ENCODE results near the gene PRSS16. TPM values are rescaled to one million over a fixed set of nuclear protein-coding genes. Genes with fewer than 3 reads are reported as not detected.

PRSS16 gene
- total RNA-seq, 1 donor from 2014 or later, result 0.55 TPM

DNA sequence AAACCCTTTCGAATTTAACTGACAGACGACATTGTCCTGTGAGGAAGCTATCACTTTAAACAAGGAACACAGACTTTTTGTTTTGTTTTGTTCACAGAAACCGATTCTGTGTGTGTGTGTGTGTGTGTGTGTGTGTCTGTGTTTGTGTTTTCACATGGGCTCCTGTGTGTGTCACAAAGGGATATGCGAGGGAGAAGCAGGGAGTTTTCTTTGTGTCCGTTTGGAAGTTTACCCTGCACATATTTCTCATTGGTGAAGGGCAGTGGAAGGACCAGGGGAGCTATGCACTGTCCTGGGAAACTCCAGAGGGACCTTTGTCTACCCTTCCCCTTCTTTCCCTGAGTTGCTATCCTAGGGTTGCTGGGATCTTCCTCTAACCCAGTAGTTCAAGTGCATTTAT is 46.9 kb downstream of the PRSS16 start:
- no peak for DNase-seq (ENCODE audit: low spot score)
- intact Hi-C loops (cut with micrococcal nuclease), result loop anchor here (10.0 kb wide), 1 partner anchor 1480 kb away; no protein-coding TSS in a partner anchor
- Mint-ChIP-seq H3K27me3 (ENCODE audit: low read depth) (peaks cover 75% of the 10 kb centered on the region), H3K4me3 (ENCODE audit: low read depth) (no peak overlapping the region), H3K36me3 (ENCODE audit: low read depth) (peaks cover 4% of the 10 kb centered on the region), H3K9me3 (peaks cover 34% of the 10 kb centered on the region), H3K4me1 (ENCODE audit: low read depth) (peaks cover 8% of the 10 kb centered on the region), H3K27ac (no peak overlapping the region)

GRCh38 chr6:27295301-27296079 is 48.0 kb downstream of the PRSS16 start:
- no peak overlapping the region for H3K4me3 Mint-ChIP-seq (ENCODE audit: low read depth)
- peaks cover 67% of the 10 kb centered on the region for H3K27me3 Mint-ChIP-seq (ENCODE audit: low read depth)
- DNase-seq (ENCODE audit: low spot score), result no peak
- no peaks in the 10 kb centered on the region for H3K36me3 Mint-ChIP-seq (ENCODE audit: low read depth)
- H3K9me3 Mint-ChIP-seq, result peaks cover 34% of the 10 kb centered on the region
- peaks cover 6% of the 10 kb centered on the region for H3K4me1 Mint-ChIP-seq (ENCODE audit: low read depth)
- H3K27ac Mint-ChIP-seq, result no peak overlapping the region
- intact Hi-C loops (cut with micrococcal nuclease), result loop anchor here (2.0 to 10.0 kb wide), 5 partner anchors 13 to 1479 kb away; no protein-coding TSS in a partner anchor

- no peaks in the 10 kb centered on the region for H3K36me3 Mint-ChIP-seq (ENCODE audit: low read depth)
- intact Hi-C loops (cut with micrococcal nuclease), result loop anchor here (2.0 to 10.0 kb wide), 5 partner anchors 13 to 1479 kb away; no protein-coding TSS in a partner anchor
- DNase-seq (ENCODE audit: low spot score), result no peak
- peaks cover 62% of the 10 kb centered on the region for H3K27me3 Mint-ChIP-seq (ENCODE audit: low read depth)
- peaks cover 6% of the 10 kb centered on the region for H3K4me1 Mint-ChIP-seq (ENCODE audit: low read depth)
- no peak overlapping the region for H3K27ac Mint-ChIP-seq
- peaks cover 27% of the 10 kb centered on the region for H3K9me3 Mint-ChIP-seq
- no peak overlapping the region for H3K4me3 Mint-ChIP-seq (ENCODE audit: low read depth)
These were observed 48.7 kb downstream of the PRSS16 start for GRCh38 chr6:27296106-27296783.

DNA sequence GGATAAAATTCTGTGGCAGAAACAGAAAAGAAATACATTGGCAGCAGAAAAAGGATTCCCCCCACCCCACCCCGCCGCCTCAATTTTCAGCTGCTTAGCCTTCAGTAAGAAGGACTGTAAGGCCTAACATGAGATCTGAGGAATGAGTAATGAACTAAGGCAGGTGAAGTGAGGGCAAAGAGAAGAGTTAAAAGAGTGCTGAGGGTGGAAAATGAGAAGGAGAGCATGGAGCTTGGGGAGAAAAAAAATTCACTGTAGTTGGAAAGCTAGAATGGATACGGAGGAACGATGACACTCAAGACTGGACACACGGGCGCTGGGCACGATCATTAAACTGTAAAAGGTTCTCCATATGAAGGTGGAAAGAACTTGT is 50.0 kb downstream of the PRSS16 start:
- H3K4me3 Mint-ChIP-seq (ENCODE audit: low read depth), result no peak overlapping the region

DNA sequence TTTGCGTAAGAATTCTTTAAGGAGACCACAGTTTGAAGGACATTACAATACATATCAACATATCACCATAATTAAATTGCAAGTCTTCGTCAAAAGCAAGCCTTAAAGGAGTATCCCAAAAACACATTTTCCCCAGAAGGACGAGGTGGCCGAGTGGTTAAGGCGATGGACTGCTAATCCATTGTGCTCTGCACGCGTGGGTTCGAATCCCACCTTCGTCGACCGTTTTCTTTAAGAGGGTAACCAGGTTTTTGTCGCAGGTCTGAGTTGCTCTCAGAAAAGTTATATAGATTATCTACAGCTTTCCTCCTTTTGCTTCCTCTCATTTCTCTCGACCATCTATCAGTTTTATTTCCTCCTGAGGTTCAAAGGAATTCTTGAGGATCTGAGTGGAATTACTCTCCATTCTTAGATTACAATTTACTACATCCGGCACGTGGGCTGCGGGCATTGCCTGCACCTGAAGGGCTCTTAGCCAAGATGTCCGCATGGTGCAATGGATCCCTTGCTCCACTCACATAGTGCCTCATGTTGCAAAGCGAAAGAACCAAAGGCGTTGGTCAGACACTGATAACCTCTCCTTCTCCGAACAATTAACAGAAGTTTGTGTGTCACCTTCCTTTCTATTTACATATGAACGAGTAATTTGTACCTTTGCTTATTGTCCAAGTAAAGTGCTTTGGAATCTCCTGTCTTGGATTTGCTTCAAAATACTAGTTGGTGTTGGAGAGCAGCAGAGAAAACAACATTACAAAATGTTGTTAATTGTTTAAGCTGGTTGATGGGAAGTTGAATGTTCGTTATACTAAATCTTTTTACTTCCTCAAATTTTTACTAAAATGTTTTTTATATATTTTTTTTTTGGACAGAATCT is 50.6 kb downstream of the PRSS16 start:
- intact Hi-C loops (cut with micrococcal nuclease), result loop anchor here (2.0 to 10.0 kb wide), 5 partner anchors 15 to 1477 kb away; no protein-coding TSS in a partner anchor
- Mint-ChIP-seq H3K27ac (no peak overlapping the region), H3K4me3 (ENCODE audit: low read depth) (no peak overlapping the region), H3K4me1 (ENCODE audit: low read depth) (peaks cover 6% of the 10 kb centered on the region), H3K27me3 (ENCODE audit: low read depth) (peaks cover 62% of the 10 kb centered on the region), H3K36me3 (ENCODE audit: low read depth) (no peaks in the 10 kb centered on the region), H3K9me3 (peaks cover 22% of the 10 kb centered on the region)
- no peak for DNase-seq (ENCODE audit: low spot score)

More for the DNA sequence above, 50.0 kb downstream of the PRSS16 start:
- DNase-seq (ENCODE audit: low spot score), result no peak
- H3K36me3 Mint-ChIP-seq (ENCODE audit: low read depth), result no peaks in the 10 kb centered on the region
- intact Hi-C loops (cut with micrococcal nuclease), result loop anchor here (2.0 to 10.0 kb wide), 5 partner anchors 15 to 1477 kb away; no protein-coding TSS in a partner anchor
- no peak overlapping the region for H3K27ac Mint-ChIP-seq
- H3K9me3 Mint-ChIP-seq, result peaks cover 19% of the 10 kb centered on the region
- H3K27me3 Mint-ChIP-seq (ENCODE audit: low read depth), result peaks cover 58% of the 10 kb centered on the region
- H3K4me1 Mint-ChIP-seq (ENCODE audit: low read depth), result peaks cover 6% of the 10 kb centered on the region

GRCh38 chr6:27303613-27304272 is 56.2 kb downstream of the PRSS16 start:
- Mint-ChIP-seq H3K4me3 (ENCODE audit: low read depth) (no peak overlapping the region), H3K36me3 (ENCODE audit: low read depth) (no peaks in the 10 kb centered on the region), H3K4me1 (ENCODE audit: low read depth) (no peaks in the 10 kb centered on the region), H3K27ac (no peak overlapping the region), H3K27me3 (ENCODE audit: low read depth) (peaks cover 41% of the 10 kb centered on the region), H3K9me3 (peaks cover 7% of the 10 kb centered on the region)
- intact Hi-C loops (cut with micrococcal nuclease), result no loop called here
- no peak for DNase-seq (ENCODE audit: low spot score)

Other genes starting within 250 kb of the PRSS16 start
- not detected in 2 replicates for gene POM121L2, start 64.6 kb downstream of the PRSS16 start, total RNA-seq
- gene ZNF391, start 141.1 kb downstream of the PRSS16 start, total RNA-seq, result 0.44 and 0.82 TPM in 2 replicates
- gene ZNF184, start 225.4 kb downstream of the PRSS16 start, total RNA-seq, result 8.4 and 9.2 TPM in 2 replicates

Data from activated T-helper 2 cell treated with anti-CD3 and anti-CD28 coated beads, Interferon-gamma antibody, Interleukin-2, Interleukin-4, amounts not matched to agents 10 μg/mL and 5 μg/mL and 100 μg/mL, durations not matched to agents 14 hours and 24 hours and 36 hours (primary cell).